H1 (cell line): Measurements from ENCODE around the gene OSBP2.

Experiments
- CBX5 ChIP-seq: fragments of 300-800, 300-1000 bp; sonication (generic); IDR thresholded peaks from 2 replicates; pipeline ENCODE4 v1.7.1; 2016; ENCODE audit warnings: antibody characterized with exemption, low read length, low read depth
- GABPA ChIP-seq: IDR thresholded peaks from 2 replicates; pipeline ENCODE4 v1.6.1; 2011; ENCODE audit warnings: mild to moderate bottlenecking, low read length, moderate library complexity, borderline replicate concordance; ENCODE audit not compliant: insufficient read depth
- RAD21 ChIP-seq, 2 experiments: IDR thresholded peaks in 1 of 2; conservative IDR thresholded peaks in 1 of 2; 2 replicates each; pipeline ENCODE4 v1.6.1; 2011; ENCODE audit warnings: low read depth in 2 of 2, low read length in 2 of 2, improper control_type of control experiment in 1 of 2, inconsistent platforms in 1 of 2, mild to moderate bottlenecking in 1 of 2, moderate library complexity in 1 of 2
- SAP30 ChIP-seq: fragments of 300-600 bp; sonication (generic); IDR thresholded peaks from 2 replicates; pipeline ENCODE4 v1.7.1; 2012; ENCODE audit warnings: low read length, moderate library complexity, mild to moderate bottlenecking, inconsistent platforms; ENCODE audit not compliant: insufficient read depth, insufficient replicate concordance
- SUZ12 ChIP-seq: fragments of 200-600 bp; sonication (generic); IDR thresholded peaks from 2 replicates; pipeline ENCODE4 v1.6.1; 2012; ENCODE audit warnings: mild to moderate bottlenecking, inconsistent platforms, low read length, moderate library complexity, mixed read lengths
- TF ChIP-seq, protein P1 (sequence below), 3 experiments: IDR thresholded peaks; 1 replicate in 2 of 3; 2 replicates in 1 of 3; pipeline versions ENCODE4 v1.5.1 to v1.6.1; 2011; ENCODE audit warnings: low read length in 3 of 3, mild to moderate bottlenecking in 3 of 3, inconsistent platforms in 2 of 3, low read depth in 1 of 3, moderate library complexity in 1 of 3; ENCODE audit not compliant: insufficient read depth in 1 of 3; ENCODE audit errors: control extremely low read depth in 1 of 3

DNA sequence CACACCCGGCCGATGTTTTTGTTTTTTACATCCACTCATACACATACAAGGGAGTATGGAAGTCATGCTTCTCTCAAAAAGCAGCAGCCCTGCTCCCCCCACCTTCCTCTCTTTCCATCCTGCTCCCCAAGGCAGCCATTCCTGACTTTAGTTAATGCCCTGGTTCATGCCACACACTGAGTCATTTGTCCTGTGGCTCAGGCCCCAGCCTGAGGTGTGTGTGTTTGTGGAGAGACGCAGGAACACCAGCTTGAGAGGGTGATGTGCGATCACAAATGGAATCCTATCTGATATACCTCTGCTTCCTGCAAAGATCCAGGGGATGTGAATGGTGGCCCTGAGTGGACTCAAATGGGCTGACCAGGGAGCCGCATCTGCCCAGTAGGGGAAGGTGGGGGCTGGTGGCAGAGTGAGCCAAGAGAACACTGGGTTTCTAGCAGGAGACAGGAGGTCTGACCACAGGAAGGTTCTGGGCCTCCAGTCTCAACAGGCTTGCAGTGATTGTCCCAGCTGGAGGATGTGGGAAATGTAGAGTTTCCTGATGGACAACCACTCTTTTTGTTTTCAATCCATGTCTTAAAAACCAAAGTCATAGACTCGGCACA lies 86.7 kb downstream of the OSBP2 start:
- TF ChIP-seq SUZ12 (no peak), RAD21 (IDR thresholded peaks at IDR 0.05 in 1 of 2, conservative IDR thresholded peaks at IDR 0.05 in 1 of 2; ENCODE audit: low read depth in 2 of 2, low read length in 2 of 2) (no peak), GABPA (no peak), CBX5 (no peak), SAP30 (no peak)
- TF ChIP-seq, protein P1, sequence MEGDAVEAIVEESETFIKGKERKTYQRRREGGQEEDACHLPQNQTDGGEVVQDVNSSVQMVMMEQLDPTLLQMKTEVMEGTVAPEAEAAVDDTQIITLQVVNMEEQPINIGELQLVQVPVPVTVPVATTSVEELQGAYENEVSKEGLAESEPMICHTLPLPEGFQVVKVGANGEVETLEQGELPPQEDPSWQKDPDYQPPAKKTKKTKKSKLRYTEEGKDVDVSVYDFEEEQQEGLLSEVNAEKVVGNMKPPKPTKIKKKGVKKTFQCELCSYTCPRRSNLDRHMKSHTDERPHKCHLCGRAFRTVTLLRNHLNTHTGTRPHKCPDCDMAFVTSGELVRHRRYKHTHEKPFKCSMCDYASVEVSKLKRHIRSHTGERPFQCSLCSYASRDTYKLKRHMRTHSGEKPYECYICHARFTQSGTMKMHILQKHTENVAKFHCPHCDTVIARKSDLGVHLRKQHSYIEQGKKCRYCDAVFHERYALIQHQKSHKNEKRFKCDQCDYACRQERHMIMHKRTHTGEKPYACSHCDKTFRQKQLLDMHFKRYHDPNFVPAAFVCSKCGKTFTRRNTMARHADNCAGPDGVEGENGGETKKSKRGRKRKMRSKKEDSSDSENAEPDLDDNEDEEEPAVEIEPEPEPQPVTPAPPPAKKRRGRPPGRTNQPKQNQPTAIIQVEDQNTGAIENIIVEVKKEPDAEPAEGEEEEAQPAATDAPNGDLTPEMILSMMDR (IDR thresholded peaks at IDR 0.05; ENCODE audit: control extremely low read depth in 1 of 3, insufficient read depth in 1 of 3, low read depth in 1 of 3, low read length in 3 of 3): no peak
